Vagina (tissue), 2 donors: ENCODE data around the gene MACROD2.

Experiments
- POLR2A ChIP-seq, 2 donors: fragments of 450-650 bp; IDR thresholded peaks; one replicate each; pipeline ENCODE4 v1.6.1; 2017; ENCODE audit warnings: antibody characterized with exemption in 2 of 2, mild to moderate bottlenecking in 2 of 2, moderate library complexity in 2 of 2
- POLR2AphosphoS5 ChIP-seq, 2 donors: sonication (generic); formaldehyde crosslinking; IDR thresholded peaks; one replicate each; pipeline ENCODE4 v1.9.0; 2017; ENCODE audit warnings: antibody characterized with exemption in 2 of 2, mild to moderate bottlenecking in 2 of 2, low read depth in 1 of 2; ENCODE audit not compliant: insufficient read depth in 1 of 2
- TF ChIP-seq, protein P1 (sequence below), 3 experiments: fragments of 450-650 bp in 2 of 3; fragments of 200-600 bp in 1 of 3; sonication (generic) in 1 of 3; IDR thresholded peaks; one replicate each; pipeline ENCODE4 v1.5.1; 2017 to 2019; ENCODE audit warnings: antibody characterized with exemption in 3 of 3, mild to moderate bottlenecking in 2 of 3, moderate library complexity in 2 of 3

GRCh38 chr20:15860850-15861249 lies 1865.5 kb downstream of the MACROD2 start:
- TF ChIP-seq, protein P1, sequence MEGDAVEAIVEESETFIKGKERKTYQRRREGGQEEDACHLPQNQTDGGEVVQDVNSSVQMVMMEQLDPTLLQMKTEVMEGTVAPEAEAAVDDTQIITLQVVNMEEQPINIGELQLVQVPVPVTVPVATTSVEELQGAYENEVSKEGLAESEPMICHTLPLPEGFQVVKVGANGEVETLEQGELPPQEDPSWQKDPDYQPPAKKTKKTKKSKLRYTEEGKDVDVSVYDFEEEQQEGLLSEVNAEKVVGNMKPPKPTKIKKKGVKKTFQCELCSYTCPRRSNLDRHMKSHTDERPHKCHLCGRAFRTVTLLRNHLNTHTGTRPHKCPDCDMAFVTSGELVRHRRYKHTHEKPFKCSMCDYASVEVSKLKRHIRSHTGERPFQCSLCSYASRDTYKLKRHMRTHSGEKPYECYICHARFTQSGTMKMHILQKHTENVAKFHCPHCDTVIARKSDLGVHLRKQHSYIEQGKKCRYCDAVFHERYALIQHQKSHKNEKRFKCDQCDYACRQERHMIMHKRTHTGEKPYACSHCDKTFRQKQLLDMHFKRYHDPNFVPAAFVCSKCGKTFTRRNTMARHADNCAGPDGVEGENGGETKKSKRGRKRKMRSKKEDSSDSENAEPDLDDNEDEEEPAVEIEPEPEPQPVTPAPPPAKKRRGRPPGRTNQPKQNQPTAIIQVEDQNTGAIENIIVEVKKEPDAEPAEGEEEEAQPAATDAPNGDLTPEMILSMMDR (IDR thresholded peaks at IDR 0.05) = no peak
- TF ChIP-seq POLR2A (IDR thresholded peaks at IDR 0.05) (no peak), POLR2AphosphoS5 (IDR thresholded peaks at IDR 0.05; ENCODE audit: insufficient read depth in 1 of 2, low read depth in 1 of 2) (no peak)
